Endothelial cell of umbilical vein (primary cell): ENCODE data around the gene LUC7L2. TPM values are rescaled to one million over a fixed set of nuclear protein-coding genes. Genes with fewer than 3 reads are reported as not detected.
"Not testable (repeated sequence)": the region's sequence is repeated elsewhere in the genome, so short reads cannot be mapped to it uniquely, and the experiment has no call there.

Source experiments
- BruUV-seq: library from RNA; stranded (reverse); fragments of 400-500 nt; replicated peaks from 2 replicates; lab custom pipeline; 2021; lab: Mats Ljungman, UMichigan
- CTCF ChIA-PET: fragments of 300-600, 350-600 bp; sonication (Branson Sonifier 250); formaldehyde crosslinking; loops from one replicate; lab custom pipeline; 2021; ENCODE audit warnings: antibody characterized with exemption, inconsistent platforms; lab: Charles Lee
- POLR2A ChIA-PET: fragments of 300-600, 350-600 bp; sonication (Branson Sonifier 250); formaldehyde crosslinking; loops from one replicate; lab custom pipeline; 2021; ENCODE audit warnings: antibody characterized with exemption, inconsistent platforms; lab: Charles Lee
- DNase-seq: peaks from one replicate; pipeline ENCODE4 v3.0.0-alpha.2; 2011; ENCODE audit warnings: low read depth, low spot score
- FAIRE-seq: peaks from 2 replicates; lab custom pipeline; 2011; peaks lifted over from hg19 to GRCh38; lab: Jason Lieb, UNC
- H2AFZ ChIP-seq: 2 replicates; pipeline ENCODE4 v1.6.0; 2012; ENCODE audit warnings: low read depth, low read length, control low read depth, inconsistent platforms
- H3K27ac ChIP-seq: 2 replicates; pipeline ENCODE4 v1.5.1; 2011; ENCODE audit warnings: low read depth, mild to moderate bottlenecking, control low read depth, low read length, moderate library complexity; ENCODE audit not compliant: insufficient read depth
- H3K27me3 ChIP-seq, 2 experiments: 2 replicates each; pipeline versions ENCODE4 v1.6.0 to v1.6.1; 2011; ENCODE audit warnings: low read length in 2 of 2, mixed read lengths in 1 of 2; ENCODE audit not compliant: control insufficient read depth in 2 of 2, insufficient read depth in 2 of 2
- H3K36me3 ChIP-seq, 2 experiments: 2 replicates in 1 of 2; 3 replicates in 1 of 2; pipeline ENCODE4 v1.5.1; 2011; ENCODE audit warnings: low read length in 2 of 2, mild to moderate bottlenecking in 1 of 2, moderate library complexity in 1 of 2; ENCODE audit not compliant: control insufficient read depth in 2 of 2, insufficient read depth in 2 of 2; ENCODE audit errors: extremely low read depth in 1 of 2
- H3K4me1 ChIP-seq: 3 replicates; pipeline ENCODE4 v1.5.1; 2011; ENCODE audit warnings: mild to moderate bottlenecking, low read length; ENCODE audit not compliant: control insufficient read depth, insufficient read depth; ENCODE audit errors: extremely low read depth
- H3K4me2 ChIP-seq: 2 replicates; pipeline ENCODE4 v1.6.1; 2011; ENCODE audit warnings: low read length, control low read depth, mixed read lengths; ENCODE audit not compliant: insufficient read depth
- H3K4me3 ChIP-seq, 3 experiments: fragments of 200-600 bp in 1 of 3; sonication (generic), shearing (Covaris generic) in 1 of 3; replicated peaks in 1 of 3; 2 replicates each; pipeline ENCODE4 v1.5.1; 2011 to 2016; ENCODE audit warnings: control low read depth in 3 of 3, low read length in 3 of 3, mild to moderate bottlenecking in 2 of 3, inconsistent platforms in 1 of 3, low read depth in 1 of 3, moderate library complexity in 1 of 3; ENCODE audit not compliant: insufficient read depth in 1 of 3
- H3K79me2 ChIP-seq: 2 replicates; pipeline ENCODE4 v1.6.0; 2012; ENCODE audit warnings: low read length, inconsistent platforms; ENCODE audit not compliant: control insufficient read depth, insufficient read depth
- H3K9ac ChIP-seq: replicated peaks from 2 replicates; pipeline ENCODE3; 2011; ENCODE audit warnings: low read length, control low read depth; ENCODE audit not compliant: insufficient read depth; ENCODE audit errors: extremely low read depth
- H3K9me1 ChIP-seq: replicated peaks from 3 replicates; pipeline ENCODE4 v1.6.0; 2011; ENCODE audit warnings: mild to moderate bottlenecking, low read length; ENCODE audit not compliant: control insufficient read depth, insufficient read depth; ENCODE audit errors: extremely low read depth
- H3K9me3 ChIP-seq: replicated peaks from 2 replicates; pipeline ENCODE4 v1.5.1; 2012; ENCODE audit warnings: low read length, inconsistent platforms; ENCODE audit not compliant: control insufficient read depth, insufficient read depth
- H4K20me1 ChIP-seq: replicated peaks from 2 replicates; pipeline ENCODE3; 2011; ENCODE audit warnings: mild to moderate bottlenecking, low read length; ENCODE audit not compliant: control insufficient read depth, insufficient read depth; ENCODE audit errors: extremely low read depth
- CTCF ChIP-seq, 2 donors: IDR thresholded peaks; 1 replicate in 1 of 2; 2 replicates in 1 of 2; pipeline ENCODE4 v1.5.1; 2011; ENCODE audit warnings: low read length in 2 of 2, mild to moderate bottlenecking in 2 of 2, moderate library complexity in 2 of 2, control low read depth in 1 of 2, inconsistent platforms in 1 of 2, low read depth in 1 of 2; ENCODE audit not compliant: insufficient read depth in 1 of 2; ENCODE audit errors: extremely low read depth in 1 of 2
- GATA2 ChIP-seq: IDR thresholded peaks from 2 replicates; pipeline ENCODE4 v1.7.0; 2011; ENCODE audit warnings: low read depth, mild to moderate bottlenecking, moderate library complexity, mixed read lengths, low read length; ENCODE audit not compliant: insufficient read length, insufficient read depth
- JUN ChIP-seq: IDR thresholded peaks from 2 replicates; pipeline ENCODE4 v1.6.1; 2011; ENCODE audit warnings: borderline replicate concordance, low read depth; ENCODE audit not compliant: insufficient read length, insufficient read depth
- MAX ChIP-seq: IDR thresholded peaks from 2 replicates; pipeline ENCODE4 v1.6.1; 2011; ENCODE audit not compliant: insufficient read depth, insufficient read length
- MYC ChIP-seq: IDR thresholded peaks from one replicate; pipeline ENCODE4 v1.6.1; 2011; ENCODE audit warnings: mild to moderate bottlenecking, low read depth, low read length
- dilution Hi-C: fragments of 300-500 bp; cut with MboI; formaldehyde crosslinking; loops from one replicate; pipeline ENCODE4 v1.15.0; 2019; ENCODE audit warnings: low sequenced_read_pairs; ENCODE audit not compliant: extremely low pct_ligation_motif_present
- intact Hi-C: fragments of 100-400 bp; cut with micrococcal nuclease; formaldehyde crosslinking; loops from one replicate; pipeline ENCODE4 v1.10.0; 2022
- polyA plus RNA-seq, 4 experiments: library from polyadenylated mRNA; depleted of rRNA in 3 of 4; stranded (reverse) in 3 of 4; unstranded in 1 of 4; fragments of >200 nt; gene quantifications; 2 replicates each; pipeline versions ENCODE4 v1.2.1 to v1.2.3, GENCODE V29; 2011 to 2012; ENCODE audit warnings: missing spikeins in 1 of 4
- total RNA-seq: library from RNA; stranded (reverse); gene quantifications from 2 replicates; pipeline ENCODE4 v1.2.3, GENCODE V29; 2021

The LUC7L2 gene
- total and polyA plus RNA-seq, 2 donors (not counting 3 experiments of a cell fraction or from before 2014, with no cell fraction given): 28.0 to 85.8 TPM

- Histone ChIP-seq H3K36me3 (no peaks in the 10 kb centered on the region), H4K20me1 (no peaks in the 10 kb centered on the region), H2AFZ (peak overlapping the region; percentile 23), H3K79me2 (no peaks in the 10 kb centered on the region), H3K27ac (no peak overlapping the region), H3K9ac (no peak overlapping the region), H3K27me3 (no peaks in the 10 kb centered on the region), H3K4me3 (no peak overlapping the region), H3K9me1 (no peaks in the 10 kb centered on the region), H3K4me2 (no peak overlapping the region), H3K4me1 (no peaks in the 10 kb centered on the region), H3K9me3 (no peaks in the 10 kb centered on the region)
- TF ChIP-seq GATA2: no peak
- TF ChIP-seq MAX: no peak
- TF ChIP-seq MYC: no peak
- no peak for TF ChIP-seq JUN
- peak; percentile 9 to 30 for TF ChIP-seq CTCF (IDR thresholded peaks at IDR 0.05; ENCODE audit: extremely low read depth in 1 of 2, insufficient read depth in 1 of 2, low read depth in 1 of 2, low read length in 2 of 2)
- intact Hi-C loops: loop anchor here (5.0 kb wide), 1 partner anchor 304 kb away; no protein-coding TSS in a partner anchor
- DNase-seq: peak; percentile 17
- no TSS peak for BruUV-seq
- ChIA-PET CTCF (interaction anchor here (0.7 to 1.3 kb wide), 13 partner anchors 8 to 300 kb away, joined by 3 to 5 read pairs (median 3); no protein-coding TSS in a partner anchor), POLR2A (no interaction called here)
- no peak for FAIRE-seq
- dilution Hi-C loops: no loop called here
Observed at GRCh38 chr7:139321071-139321745, 38.5 kb upstream of the LUC7L2 start.

GRCh38 chr7:139324709-139325108 lies 35.0 kb upstream of the LUC7L2 start:
- H3K79me2 ChIP-seq, H3K36me3 ChIP-seq, BruUV-seq, FAIRE-seq, H3K9me1 ChIP-seq, H3K27me3 ChIP-seq, H3K4me3 ChIP-seq, POLR2A ChIA-PET, H3K4me1 ChIP-seq, H3K9ac ChIP-seq, DNase-seq, H3K4me2 ChIP-seq, H2AFZ ChIP-seq, dilution Hi-C loops, CTCF ChIA-PET, H3K27ac ChIP-seq, H3K9me3 ChIP-seq, H4K20me1 ChIP-seq: not testable (repeated sequence)
- intact Hi-C loops: loop anchor here (5.0 kb wide), 1 partner anchor 307 kb away; no protein-coding TSS in a partner anchor
